ENCODE measurements around the gene SND1.

DNA sequence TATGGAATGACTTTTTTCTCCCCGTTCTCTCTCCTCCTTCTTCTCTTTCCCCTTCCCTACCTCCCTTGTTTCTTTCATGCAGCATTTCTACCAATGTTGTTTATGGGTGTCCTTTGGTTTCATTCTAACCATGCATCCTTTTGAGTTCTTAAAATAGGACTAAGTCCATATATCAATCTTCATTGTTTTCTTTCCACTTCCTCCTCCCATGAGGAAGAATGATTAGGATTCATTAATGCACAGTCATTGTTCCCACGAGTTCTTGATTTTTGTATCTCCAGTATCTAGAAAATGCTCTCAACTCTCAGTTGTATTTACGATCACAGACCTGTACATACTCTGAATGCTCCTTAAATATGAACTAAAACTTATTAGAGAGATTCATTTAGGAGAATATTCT lies 226.0 kb downstream of the SND1 start:
- no peak for TF ChIP-seq CTCF (IDR thresholded peaks at IDR 0.05; ENCODE audit: low read length)
- TF ChIP-seq EZH2 (IDR thresholded peaks at IDR 0.05; ENCODE audit: borderline replicate concordance, low read length), result no peak

Measured in OCI-LY1 (cell line).